Endometrial microvascular endothelial cells (primary cell): ENCODE data around the gene CCDC27. TPM values are rescaled to one million over a fixed set of nuclear protein-coding genes. Genes with fewer than 3 reads are reported as not detected.

ENCODE experiments used
- in situ Hi-C: cut with HindIII; loops from 2 replicates; pipeline ENCODE4 v1.10.0; 2017; ENCODE audit warnings: low sequenced_read_pairs, low pct_unique_long_range_greater_than_20kb; ENCODE audit errors: inconsistent ontology term
- total RNA-seq: library from RNA; depleted of rRNA; stranded (reverse); fragments of >200 nt; gene quantifications from one replicate; pipeline ENCODE4 v1.2.3, GENCODE V29; 2015; ENCODE audit errors: inconsistent ontology term

CCDC27 gene
- total RNA-seq, 1 donor from 2014 or later, result not detected

DNA sequence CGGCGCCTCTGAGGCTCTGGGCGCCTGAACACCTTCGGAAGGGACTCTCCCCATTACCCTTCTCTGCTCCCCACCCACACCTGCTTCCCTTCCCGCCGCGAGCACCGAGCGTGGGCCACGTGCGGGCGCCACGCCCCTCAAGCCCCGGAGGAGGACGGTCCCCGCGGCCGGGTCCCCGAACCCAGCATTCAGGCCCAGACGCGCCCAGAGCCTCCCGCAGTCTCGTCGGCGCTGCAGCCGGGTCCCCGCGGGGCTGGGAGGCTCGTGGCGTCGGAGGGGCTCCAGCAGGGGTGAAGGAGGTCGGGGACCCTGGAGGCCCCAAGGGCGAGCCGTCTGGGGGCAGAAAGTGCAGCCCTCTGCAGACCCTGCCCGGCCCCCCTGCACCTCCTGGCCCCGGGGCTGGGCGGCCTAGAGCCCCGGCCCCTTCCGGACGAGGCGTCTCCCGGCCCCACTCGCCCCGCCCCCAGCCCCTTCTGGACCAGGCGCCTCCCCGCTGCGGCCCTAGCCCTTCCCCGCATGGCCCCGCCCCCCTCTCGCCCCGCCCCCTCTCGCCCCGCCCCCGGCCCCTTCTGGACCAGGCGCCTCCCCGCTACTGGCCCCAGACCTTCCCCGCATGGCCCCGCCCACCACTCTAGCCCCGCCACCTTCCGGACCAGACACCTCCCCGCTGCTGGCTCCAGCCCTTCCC, 19.9 kb downstream of the CCDC27 start:
- in situ Hi-C loops, result no loop called here

DNA sequence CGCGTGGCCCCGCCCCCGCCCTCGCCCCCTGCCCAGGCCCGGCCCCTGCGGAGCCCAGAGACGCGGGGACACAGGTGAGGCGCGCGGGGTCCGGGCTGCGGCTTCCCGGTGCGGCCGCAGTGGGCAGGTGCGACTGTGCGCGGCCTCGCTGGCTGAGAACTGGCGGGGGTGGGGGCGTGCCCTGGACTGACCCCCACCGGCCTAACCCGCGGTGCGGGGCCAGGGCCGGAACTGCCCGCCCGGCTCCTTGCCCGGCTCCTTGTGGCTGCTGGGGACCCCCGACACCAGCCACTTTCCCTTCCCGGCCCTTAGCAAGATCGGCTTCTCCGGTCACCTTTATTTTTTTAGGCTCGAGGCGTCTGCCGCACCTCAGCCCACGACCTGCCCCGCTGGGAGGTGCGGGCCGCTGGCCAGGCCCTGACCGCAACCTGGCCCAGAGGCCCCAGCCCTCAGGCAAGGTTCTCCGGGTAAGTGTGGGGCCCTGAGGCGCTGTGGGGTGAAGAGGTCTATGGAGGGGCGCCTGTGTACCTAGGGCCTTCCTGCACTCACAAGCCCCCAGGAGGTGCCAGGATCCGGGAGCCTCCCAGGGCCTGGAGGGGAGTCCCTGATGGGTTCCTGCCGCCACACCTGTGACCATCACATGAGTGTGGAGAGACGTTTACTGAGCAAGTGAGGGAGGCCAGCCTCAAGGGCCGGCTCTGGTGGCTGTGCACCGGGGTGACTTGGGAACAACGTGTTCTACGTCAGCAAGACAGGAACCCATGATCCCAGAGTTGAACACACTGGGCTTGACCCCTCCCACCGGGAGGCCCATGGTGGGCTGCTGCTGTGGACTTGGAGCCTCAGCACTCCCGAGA, 20.7 kb downstream of the CCDC27 start, which contains the start of gene SMIM1:
Gene SMIM1 (plus strand): TSS at position 35 of the 857 bp plus-strand sequence. CDS start 2,625 bp downstream, outside the sequence.
- in situ Hi-C loops, result no loop called here

DNA sequence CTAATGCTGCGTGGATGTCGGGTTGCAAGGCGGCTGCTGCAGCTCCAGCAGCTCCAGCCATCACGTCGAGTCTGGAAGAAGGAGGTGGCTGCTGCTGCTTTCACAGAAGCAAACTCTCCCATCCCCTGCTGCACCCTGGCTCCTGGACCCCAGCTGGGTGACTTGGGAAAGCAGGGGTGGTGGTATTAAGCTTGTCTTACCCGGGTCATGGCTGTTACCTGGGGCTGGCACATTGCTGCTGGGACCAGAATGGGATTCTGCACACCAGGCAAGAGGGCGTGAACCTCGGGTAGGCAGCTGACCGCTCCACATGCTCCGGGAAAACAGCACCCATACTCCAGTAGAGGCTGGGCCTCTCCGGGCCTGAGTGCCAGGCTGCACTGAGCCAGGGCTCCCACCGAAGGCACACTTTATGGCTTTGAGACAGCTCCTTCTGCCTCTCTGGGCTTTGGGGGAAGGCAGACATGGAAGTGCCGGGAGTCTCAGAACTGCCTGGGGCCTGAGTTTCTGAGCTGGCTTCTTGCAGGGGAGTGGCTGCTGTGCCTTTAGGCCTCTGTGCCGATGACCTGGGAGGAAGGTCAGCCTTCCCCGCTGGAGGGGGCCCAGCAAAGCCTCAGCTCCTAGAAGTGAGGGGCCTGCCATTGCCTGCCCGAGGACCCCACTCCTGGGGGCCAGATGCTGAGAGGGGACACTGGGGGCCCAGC, 21.5 kb downstream of the CCDC27 start:
- in situ Hi-C loops, result no loop called here

DNA sequence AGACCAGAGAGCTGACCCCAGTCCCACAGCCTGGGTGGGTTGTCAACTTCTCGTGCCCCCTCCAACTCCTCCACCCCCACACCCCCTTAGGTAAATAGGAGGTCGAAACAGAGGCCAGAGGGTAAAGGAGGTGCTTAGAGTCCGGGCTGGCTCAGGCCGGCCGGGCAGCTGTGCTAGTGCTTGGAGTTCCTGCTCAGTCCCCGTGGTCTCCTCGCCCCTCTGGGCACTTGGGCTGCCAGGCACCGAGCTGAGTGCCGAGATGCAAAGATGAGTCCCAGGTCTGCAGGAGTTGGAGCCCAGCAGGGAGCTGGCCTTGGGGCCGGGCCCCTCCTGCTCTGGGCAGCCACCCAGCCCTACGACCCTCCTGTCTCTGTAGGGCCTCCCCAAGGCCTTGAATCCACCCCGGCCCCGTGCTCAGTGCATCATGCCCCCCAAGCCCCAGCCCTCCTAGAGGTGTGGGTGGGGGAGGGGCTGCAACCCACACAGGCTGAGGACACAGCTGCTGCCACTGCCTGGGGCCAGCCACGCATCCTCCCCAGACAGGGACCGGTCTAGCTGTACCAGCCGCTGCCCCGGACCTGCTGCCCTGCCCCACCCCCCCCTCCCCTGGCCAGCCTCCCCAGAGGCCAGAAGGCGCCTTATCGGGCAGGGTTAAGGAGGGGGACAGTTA, 22.2 kb downstream of the CCDC27 start:
- in situ Hi-C loops, result no loop called here

DNA sequence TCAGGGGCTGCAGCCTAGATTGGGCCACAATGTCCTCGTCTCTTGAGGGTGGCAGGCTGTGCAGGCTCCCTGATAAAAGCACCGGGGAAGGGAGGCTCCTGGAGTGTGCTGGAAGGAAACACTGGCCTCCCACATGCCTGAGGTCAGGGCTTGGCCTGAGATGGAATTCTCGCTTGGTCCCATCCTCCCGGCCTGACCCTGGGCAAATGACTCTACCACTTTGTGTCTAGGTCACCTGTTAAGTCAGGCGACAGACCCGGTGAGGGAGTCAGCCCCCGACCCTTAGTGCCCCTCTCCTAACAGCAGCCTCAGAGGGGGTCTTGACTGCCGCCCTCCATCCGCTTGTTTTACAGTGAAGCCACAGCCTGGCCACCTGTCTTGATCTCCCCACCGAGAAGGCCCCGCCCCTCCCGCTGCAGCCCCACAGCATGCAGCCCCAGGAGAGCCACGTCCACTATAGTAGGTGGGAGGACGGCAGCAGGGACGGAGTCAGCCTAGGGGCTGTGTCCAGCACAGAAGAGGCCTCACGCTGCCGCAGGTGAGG, 22.8 kb downstream of the CCDC27 start:
- in situ Hi-C loops, result no loop called here

DNA sequence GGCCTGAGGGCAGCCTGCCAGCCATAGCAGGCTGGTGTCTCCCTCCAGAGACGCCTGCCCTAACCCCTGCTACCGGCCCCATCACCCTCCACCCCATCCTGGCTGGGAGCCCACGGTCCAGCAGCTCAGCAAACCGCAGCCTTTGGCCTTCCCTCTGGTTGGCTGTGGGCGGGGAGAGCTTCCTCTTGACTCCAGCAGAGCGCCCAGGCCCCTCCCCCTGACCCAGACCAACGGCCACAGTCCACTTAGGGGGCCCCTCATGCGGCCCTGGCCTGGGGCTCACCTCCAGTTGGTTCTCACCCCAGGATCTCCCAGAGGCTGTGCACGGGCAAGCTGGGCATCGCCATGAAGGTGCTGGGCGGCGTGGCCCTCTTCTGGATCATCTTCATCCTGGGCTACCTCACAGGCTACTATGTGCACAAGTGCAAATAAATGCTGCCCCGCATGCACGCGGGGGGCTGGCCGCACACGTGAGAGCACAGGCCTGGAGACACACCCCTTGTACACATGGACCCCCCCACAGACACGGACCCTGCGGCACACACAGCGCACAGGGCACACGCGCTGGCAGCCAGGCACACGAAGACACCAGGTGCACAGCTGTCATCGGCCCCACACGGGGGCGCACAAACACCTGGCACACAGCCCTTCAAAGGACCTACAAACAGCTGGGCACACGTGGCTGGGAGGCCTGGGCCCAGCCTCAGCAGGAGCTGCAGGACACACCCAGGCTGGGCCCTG, 23.4 kb downstream of the CCDC27 start:
- in situ Hi-C loops, result no loop called here

DNA sequence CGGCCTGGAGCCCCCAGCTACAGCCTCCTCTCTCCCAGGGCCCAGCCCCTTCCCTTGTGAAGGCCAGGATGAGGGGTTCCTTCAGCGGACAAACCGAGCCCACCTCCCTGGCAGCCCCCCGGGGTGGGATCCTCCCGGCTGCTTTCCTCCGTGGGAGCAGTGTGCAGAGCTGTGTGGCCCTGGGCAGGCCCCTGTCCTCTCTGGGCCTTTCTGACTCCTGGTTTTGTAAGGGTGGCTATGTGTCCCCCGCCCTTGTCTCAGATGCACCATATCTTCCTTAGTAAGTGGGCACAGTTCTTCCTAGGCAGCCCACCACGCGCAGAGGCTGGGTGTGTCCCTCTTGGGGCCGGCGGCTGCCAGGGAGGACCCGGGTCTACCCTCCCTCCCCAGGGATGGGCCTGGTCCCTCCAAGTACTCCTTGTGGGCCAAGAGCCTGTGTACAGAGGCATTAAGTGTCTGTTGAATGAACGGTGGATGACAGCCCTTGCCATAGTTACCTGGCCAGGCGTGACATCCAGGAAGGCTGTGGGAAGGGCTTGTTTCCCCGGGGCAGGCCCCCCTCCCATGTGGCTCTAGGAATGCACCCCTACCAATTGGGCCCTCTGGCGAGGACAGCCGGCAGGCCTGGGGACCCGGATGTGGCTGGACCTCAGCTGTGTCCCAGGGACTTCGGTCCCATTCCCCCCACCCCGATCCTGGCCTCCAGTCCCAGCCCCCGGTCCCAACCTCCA, 24.1 kb downstream of the CCDC27 start:
- in situ Hi-C loops, result no loop called here

DNA sequence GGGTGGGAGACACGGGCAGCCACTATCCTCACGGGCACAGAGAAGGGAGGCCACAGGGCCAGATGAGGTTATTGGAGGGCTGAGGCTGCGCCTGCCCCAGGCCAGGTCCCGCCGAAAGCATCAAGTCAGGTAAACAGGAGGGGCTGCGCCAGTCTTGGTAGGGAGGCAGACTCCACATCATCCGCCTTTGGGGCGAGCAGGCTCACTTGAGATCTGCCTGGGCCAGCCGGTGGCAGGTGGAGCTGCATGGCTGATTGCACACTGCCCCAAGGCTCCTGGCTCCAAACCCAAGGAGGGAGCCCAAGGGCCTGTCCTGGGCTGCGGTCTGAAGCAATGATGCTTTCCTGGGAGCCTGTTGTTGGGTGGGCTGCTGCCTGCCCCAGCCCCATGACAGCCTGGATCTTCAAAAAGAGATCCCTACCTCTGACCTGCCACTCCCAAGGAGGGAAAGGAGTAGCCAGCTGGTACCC, 24.9 kb downstream of the CCDC27 start:
- in situ Hi-C loops, result no loop called here

DNA sequence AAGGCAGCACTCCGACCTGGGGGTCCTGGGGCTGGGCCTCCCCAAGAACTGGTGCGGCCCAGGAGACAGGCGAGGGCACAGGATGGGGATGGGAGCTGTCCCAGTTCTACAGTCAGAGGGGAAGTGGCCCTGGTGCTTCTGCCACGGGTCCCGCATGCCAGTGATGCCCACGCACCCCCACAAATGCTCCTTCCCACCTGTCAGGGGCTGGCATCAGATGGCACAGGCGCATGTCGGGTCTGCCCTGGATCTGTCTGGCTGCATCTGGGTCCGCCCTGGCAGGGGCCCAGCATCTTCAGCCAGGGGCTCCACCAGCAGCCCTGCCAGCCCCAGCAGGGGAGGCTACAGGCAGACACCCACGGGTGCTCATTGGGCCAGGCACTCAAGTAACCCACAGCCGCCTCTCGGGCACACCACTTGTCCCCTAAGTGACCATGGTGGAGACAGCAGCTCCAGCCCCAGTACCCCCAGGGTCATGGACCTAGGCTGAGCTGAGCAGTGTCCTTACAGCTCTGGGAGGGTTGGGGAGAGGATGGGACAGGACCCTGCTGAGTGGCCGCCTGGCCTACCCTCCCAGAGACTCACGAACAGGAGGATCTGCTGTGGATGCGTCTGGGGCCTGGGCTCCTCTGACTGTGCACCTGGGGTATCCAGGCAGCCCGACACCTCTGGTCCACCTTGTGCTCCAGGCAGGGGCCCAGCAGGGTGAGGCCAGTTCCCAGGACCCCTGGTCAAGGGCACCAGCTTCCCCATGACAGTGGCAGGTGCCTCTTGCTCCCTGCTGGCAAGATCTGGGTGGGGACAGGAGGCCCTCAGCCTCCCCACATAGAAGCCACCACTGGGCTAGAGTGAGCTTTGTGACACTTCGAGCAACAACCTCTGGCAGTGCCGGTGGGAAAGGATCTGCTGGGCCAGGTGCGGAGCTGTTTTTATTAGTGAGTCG, 25.7 kb downstream of the CCDC27 start:
- in situ Hi-C loops, result no loop called here

DNA sequence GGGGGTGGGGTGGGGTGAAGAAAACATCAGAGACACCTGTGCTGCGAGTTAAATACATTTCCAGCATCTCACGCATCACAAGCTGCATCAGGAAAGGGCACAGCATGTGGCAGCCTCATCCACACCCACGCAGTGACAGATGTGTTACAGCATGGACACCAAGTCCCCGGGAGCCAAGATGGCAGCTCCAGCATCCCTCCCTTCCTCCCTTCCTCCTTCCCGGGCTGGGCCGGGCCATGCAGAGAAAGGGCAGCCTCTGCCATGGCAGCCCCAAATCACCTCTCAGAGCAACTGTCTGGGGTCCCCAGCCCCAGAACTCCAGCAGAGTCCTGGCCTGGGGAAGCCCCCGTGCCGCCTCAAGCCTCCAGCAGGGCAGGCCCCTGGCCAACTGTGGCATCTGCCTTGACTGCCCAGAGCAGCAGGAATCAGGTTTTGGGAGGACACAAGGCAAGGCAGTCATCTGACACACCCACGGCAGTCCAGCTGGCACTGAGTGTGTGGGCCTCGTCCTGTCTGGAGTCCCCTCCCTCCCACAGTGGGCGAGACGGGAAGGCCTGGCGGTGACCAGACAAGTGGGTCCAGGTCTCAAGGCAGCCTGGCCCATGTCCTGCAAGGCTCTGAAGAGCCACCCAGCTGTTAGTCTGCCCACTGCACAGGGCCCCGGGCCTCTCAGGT, 26.5 kb downstream of the CCDC27 start:
- in situ Hi-C loops, result no loop called here

DNA sequence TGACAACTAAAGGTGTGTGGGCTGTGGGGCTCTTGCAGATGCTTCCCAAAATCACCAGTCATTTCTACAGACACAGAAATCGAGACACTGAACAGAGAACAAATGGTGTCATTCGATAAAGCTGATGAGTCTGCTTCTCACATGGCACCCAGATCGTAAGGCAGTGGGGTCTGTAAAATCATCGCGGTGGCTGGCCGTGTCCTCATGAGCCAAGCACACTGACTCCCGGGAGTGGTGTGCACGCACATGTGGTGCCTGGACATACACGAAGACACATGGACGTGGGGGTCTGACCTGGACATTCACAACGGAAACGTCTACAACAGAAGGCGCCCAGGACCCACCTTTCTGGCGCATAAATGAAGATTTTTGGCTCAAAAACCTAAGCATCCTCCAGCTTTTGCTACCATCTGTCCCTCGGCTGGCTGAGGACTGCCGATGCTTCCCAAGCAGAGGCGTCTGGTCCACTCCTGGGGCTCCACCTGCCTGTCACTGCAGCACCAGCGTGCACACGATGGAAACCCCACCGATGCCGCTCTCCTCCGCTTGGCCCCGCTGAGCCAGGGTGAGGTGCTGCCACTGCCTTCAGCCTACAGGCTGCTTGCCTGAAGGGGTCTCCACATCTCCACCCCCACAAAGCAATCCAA, 27.1 kb downstream of the CCDC27 start:
- in situ Hi-C loops, result no loop called here

DNA sequence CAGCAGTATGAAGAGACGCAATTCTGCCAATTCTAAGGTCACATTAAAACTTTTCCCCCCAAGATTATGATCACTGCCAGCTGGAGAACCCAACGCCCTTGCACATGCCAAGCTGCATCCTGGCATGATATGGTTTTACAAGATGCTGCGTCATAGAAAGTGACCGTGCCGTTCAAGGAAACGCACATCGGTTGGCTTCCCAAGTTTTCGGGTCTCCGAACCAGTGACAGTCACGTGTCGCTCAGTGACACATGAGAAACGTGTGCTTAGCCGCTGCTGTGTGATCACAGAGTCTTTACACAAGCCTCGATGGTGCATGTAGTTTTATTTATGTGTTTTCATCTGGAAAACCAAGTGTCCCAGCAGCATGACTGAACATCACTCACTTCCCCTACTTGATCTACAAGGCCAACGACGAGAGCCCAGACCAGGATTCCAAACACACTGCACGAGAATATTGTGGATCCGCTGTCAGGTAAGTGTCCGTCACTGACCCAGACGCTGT, 27.7 kb downstream of the CCDC27 start:
- in situ Hi-C loops, result no loop called here

DNA sequence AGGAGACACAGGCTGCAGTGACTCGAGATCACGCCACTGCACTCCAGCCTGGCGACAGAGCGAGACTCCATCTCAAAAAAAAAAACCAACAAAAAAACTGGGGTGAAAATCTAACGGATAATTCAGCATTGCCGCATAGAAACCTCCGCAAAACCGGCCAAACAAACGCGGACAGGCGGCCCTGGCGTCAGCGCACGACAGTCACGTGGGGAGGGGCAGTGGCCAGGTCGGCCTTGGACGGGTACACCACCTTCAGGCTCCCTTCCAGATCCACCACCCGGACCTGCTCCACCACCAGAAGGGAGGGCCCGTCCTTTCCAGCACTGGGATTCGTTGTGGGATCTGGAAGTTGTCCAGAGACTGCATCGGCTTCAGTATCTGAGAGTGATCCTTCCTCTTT, 28.7 kb downstream of the CCDC27 start:
- in situ Hi-C loops, result no loop called here

DNA sequence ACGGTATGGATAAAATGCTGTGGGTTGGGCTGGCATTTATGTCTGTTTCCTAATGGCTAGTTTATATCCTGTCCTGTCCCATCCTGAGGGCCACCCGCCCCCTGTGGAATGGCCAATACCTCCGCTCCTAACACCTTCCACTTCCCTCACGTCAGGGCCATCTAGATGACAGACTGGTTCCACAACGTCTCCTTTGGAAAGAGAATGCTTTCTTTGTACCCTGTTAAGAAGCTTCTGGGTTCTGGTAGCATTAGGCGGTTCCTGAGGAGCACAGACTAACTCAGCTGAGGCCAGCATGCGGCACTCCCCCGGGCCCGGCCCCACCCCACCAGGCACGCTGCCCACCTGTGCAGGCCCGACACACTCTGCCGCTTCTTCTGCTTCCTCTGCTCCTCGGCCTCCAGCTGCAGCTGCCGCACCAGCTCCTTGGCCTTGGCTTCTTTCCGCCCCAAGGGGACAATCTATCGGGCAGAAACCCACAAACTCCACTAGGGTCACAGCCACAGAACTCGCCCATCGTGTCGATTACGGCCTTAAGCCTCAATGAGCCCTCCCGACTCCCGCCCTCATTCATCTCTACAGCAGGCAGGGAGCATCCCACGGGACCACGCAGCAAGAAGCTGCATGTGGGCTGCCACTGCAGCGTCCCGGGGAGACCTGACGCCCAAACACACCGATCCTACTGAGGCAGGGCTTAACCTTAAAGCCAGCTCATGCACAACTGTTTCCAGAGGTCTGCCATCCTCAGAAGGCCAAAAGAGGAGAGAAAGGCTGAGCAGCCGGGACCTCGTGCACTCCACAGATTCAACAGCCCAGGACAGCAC, 31.6 kb downstream of the CCDC27 start:
- in situ Hi-C loops, result no loop called here

DNA sequence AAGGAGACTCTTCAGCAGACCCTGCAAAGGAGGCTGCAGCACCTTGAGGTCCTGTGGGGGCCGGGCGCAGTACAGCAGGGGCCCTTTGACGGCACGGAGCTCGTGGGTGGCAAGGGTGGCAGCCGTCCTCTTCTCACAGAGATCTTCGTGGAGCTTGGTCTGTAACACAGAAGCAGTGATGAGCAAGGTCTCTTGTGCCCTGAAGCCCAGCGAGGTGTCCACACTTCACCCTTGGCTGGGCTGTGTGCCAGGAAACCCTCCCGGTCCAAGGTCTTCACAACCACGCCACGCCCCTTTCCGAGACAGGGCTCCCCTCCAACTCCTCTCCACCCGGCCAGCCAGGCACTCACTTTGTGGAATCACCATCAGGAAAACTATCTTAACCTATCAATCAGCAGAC, 32.8 kb downstream of the CCDC27 start:
- in situ Hi-C loops, result no loop called here
